Stimulated activated CD4-positive, alpha-beta T cell treated with anti-CD3 and anti-CD28 coated beads, TNF-alpha, amount 100 ng/mL, for 24 hours (primary cell): Measurements from ENCODE around the gene SHISA5.
"Not testable (repeated sequence)": the region's sequence is repeated elsewhere in the genome, so short reads cannot be mapped to it uniquely, and the experiment has no call there.

Experiments
- DNase-seq, 3 experiments: peaks; one replicate each; pipeline ENCODE4 v3.0.0-alpha.2; 2020; ENCODE audit warnings: low read depth in 3 of 3

SHISA5 gene

DNA sequence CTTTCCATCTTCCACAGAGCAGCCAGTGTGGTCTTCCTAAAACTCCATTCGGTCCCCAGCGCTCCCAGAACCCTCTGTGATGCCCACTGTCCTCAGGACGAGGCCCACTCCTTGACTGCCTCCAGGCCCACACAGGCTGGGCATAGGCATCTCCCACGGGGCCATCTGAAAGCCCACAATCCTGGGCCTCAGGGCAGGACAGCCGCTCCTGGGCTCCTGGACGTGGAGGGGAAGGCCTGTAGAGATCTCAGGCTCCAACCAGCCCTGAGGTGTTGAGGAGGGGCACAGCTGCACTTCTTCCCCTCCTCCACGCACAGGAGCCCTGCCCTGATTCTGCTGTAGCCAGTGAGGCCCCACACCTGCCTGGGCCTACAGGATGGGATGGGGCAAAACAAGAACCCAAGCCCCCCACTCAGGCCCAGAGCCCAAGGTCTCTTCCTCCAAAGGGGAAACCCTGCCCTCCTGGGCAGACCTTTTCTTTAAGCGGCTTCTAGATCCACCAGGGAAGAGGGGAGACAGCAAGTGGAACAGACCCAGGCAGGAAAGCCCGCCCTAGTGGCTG lies 25.9 kb downstream of the SHISA5 start:
- DNase-seq = no peak

DNA sequence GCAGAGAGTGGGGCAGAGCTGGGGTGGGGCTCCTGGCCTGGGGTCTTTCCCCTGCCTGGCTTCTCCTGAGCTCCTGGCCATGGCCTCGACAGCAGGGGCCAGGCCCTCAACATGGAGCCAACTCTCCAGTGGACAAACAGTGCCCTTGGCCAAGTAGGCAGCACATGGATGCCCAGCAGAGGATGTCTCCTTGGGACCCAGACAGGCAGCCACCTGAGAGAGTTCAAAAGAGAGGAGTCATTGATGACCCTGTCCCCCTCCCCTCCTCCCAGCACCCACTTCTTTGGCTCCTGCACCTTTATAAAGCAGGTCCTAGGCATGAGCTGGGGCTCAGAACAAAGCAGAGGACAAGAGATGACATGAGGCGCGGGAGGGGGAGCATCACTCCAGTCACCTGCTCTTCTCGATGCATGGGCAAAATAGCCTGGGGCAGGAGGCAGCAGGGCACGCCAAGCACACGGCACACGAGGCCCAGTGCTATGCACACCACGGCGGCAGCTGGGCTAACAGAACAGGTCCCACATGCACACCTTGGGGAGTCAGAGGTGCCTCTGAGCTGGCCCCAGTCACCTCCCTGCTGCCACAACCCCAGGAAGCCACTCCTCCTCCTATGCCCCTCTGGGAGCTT lies 27.4 kb downstream of the SHISA5 start:
- DNase-seq = no peak

DNA sequence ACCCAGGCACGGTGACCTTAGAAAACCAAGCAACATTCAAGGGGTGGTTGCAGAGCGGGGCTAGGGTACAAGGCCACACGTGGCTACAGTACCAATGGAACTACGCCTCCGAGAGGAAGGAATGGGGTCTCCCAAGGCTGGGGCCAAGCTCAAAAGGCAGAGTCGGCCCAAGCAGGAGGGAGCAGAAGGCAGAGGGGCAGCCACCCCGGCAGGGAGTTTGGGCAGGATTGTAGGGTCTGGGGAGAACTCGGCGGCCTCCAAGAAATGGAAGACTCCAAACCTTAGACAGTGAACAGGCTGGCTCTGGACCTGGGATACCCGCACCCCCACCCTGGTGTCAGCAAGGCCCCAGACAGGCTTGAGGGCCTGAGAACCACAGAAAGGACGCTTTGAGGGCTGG lies 28.8 kb downstream of the SHISA5 start:
- DNase-seq = no peak

DNA sequence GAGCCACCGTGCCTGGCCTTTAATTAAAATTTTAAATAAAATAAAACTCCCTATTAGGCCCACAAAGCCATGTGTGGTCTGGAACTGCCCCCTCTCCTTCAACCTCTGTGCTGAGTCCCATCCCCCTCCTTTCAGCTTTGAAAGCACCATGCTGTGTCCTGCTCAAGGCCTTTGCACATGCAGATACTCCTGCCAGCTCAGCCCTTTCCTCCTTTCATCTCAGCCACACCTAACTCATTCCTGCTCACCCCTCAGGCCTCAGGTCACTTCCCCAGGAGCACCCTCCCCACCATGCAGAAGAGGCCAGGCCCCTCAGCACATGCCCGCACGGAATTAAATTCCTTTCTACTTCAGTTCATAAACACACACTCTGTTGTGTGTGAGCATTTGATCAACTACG lies 29.4 kb downstream of the SHISA5 start:
- DNase-seq = no peak

DNA sequence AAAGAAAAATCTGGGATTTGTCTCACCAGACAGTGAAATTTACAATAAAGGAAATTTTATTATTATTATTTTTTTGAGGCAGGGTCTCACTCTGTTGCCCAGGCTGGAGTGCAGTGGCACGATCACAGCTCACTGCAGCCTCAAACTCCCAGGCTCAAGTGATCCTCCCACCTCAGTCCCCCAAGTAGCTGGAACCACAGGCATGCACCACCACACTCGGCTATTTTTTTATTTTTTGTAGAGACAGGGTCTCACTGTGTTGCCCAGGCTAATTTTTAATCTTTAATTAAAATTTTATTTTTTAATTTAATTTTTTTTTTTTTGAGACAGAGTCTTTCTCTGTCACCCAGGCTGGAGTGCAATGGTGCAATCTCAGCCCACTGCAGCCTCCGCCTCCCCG lies 29.9 kb downstream of the SHISA5 start:
- not testable (repeated sequence) for DNase-seq

DNA sequence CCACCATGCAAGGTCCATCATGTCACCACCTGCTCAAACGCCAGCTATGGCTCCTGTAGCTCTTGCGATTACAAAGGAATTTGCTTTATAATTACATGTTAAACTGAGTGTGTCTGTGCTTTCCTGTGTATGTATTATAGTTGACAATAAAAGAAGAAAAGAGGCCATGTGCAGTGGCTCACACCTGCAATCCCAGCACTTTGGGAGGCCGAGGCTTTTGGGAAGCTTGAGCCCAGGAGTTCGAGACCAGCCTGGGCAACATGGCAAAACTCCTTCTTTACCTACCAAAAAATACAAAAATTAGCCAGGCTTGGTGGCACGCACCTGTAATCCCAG lies 30.4 kb downstream of the SHISA5 start:
- DNase-seq = no peak

DNA sequence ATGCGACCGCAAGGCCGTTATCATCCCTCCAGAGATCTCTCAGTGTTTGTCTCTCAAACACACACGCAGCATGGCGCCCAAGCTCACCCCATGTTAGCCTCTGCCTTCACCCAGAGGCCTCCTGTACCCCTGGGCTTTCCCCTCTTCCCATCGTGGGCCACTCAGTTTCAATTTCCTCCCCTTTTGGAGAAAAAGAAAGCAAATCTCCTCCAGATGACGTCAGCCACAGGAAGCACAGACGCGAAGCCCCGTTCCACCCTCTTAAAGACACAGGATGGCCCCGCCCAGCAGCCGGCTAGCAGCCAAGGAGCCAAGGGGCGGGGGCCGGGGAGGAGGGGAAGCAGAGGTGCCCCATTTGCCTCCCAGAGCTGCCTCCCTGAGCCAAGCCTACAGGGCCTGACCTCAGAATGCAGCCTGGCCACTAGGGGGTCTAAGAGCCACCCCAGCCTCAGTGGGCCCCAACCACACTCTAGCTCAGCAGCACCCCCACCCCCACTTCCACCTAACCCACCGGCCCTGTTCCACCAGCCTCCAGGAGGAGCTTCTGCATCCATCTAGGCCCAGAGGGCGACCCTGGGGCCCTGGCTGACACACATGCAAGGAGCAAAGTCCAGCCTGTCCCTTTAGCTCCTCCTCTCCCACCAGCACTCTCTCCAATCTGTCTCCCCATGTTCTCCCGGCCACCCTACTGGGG lies 30.9 kb downstream of the SHISA5 start:
- peak; percentile 89 to 97 (median 91) for DNase-seq

DNA sequence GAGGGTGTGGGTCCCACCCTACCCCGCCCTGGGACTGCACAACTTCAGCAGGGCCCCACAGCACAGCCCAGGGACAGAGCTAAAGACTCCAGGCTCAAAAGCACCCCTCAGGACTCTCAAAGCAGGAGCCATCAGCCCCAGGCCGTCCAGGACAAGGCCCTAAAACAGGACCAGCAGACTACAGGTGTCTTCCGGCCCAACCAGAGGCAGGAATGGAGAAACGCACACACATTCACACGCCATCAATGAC lies 31.4 kb downstream of the SHISA5 start:
- DNase-seq = no peak

DNA sequence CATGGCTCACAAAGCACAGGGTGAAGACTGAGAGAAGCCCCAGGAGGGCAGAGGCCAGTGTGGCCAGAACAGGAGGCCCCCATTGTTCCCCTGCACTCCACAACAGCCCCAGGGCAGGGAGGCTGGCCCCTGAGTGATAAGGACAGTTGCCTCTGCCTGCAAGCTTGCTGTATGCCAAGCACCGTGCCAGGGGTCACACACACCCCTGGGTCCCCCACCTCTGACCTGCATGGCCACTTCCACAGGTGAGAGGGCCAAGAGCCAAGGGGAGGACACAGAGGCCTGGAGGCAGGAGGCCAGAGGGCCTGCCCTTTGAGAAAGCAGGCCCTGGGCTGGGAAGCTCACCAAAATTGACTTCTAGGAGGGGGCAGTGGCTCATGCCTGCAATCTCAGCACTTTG lies 33.7 kb downstream of the SHISA5 start:
- DNase-seq = no peak

DNA sequence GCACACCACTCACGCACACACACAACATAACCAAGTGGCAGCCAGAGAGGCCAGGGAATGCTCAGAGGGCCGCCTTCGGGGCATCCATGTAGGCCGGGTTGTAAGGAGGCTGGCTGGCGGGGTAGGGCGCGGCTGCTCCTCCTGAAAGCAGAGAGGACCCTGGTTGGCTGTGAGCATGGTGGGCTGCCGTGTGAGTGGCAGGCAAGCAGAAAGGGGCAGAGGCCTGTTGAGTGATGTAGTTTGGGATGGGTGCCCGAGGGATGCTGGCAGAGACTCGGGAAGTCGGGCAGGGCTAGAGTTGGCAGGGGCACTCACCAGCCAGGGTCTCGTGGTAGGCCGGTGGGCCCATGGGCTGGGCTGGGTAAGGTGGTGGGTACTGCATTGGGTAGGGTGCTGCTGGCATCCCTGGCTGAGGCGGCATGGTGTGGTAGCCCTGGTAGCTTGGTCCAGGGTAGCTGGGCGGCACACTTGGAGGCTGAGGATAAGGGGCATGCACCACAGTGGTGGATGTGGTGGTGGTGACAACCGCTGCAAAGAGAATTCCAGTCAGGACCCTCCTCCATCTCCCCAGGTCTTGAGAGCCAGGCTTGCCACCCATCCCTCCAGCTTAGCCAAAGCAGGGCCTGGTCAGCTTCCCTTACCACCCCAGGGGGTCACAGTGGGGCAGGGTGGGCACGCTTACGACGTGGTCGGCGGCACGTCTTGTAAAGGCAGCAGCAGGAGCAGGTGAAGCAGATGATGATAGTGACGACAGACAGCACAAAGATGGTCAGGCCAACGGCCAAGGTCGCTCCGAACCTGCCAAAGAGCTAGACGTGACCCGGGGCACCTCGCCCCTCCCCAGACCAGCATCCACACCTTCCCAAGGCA lies 34.7 kb downstream of the SHISA5 start:
- DNase-seq = no peak

DNA sequence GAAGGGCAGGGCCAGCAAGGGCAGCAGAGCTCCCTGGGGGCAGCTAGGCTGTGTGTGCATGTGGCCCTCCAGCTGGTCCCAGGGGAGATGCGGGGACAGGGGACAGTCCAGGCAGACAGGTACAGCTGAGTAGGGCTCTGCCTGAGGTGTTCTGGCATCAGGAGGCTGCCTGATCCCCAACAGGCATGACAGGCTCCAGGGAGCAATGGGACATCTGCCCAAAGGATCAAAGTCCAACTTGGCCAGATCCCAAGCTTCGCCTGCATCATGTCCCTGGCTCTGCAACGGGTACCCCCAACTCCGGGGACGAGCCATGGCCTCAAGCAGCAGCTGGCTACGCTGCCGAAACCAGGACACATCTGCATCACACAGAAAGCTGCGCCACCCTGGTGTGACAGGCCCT lies 35.6 kb downstream of the SHISA5 start:
- DNase-seq = no peak

DNA sequence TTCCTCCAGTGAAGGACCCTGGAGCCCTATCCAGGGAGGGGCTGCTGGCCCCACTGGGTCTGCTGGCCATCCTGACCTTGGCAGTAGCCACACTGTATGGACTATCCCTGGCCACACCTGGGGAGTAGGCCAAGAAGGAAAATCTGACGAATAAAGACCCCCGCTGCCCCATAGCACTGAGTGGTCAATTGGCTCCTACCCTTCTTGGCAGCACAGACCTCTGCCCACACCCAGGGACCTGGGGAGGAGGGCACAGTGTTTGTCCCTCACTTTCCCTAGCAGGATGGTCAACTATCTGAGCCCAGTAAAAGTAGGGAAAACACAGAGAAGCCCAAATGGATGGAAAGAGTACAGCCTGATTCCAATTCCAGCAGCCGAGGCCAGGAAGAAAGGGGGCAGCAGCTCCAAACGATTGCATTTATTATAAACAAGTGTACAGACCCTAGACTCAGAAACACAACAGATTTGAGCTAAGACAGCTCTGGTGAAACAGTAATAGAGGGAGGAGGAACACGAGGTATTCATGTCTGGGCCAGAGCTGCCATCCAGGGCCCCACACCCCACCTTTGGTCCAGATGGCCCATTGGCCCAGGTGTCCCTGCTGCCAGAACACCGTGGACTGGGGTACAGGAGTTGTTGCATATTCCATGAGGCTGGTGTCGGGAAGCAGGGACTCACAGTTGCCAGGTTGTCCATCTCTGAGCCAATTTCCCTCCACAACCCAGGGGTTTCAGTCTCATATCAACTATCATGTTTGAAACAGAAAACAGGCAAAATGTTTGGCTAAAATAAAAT lies 36.3 kb downstream of the SHISA5 start:
- no peak for DNase-seq

DNA sequence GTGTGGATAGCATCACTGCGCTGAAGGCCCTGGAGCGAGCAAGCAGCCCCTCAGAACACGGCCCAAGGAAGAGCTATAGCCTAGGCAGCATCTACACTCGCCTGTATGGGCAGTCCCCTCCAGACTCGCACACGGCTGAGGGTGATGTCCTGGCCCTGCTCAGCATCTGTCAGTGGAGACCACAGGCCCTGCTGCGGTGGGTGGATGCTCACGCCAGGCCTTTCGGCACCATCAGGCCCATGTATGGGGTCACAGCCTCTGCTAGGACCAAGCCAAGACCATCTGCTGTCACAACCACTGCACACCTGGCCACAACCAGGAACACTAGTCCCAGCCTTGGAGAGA lies 36.9 kb downstream of the SHISA5 start:
- DNase-seq = no peak

DNA sequence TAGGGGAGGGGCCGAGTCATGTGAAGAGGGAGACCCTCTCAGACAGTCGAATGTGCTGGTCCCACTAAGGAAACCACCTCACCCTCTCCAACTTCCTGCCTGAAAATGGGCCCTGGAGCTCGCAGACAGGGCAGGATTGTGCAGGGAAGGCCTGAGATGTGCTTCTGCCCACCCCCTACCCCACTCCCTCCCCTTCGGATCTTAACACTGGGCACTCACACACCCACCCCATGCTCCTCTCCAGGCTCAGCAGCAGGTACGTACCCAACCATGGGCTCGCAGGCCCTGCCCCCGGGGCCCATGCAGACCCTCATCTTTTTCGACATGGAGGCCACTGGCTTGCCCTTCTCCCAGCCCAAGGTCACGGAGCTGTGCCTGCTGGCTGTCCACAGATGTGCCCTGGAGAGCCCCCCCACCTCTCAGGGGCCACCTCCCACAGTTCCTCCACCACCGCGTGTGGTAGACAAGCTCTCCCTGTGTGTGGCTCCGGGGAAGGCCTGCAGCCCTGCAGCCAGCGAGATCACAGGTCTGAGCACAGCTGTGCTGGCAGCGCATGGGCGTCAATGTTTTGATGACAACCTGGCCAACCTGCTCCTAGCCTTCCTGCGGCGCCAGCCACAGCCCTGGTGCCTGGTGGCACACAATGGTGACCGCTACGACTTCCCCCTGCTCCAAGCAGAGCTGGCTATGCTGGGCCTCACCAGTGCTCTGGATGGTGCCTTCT lies 37.4 kb downstream of the SHISA5 start:
- DNase-seq = peak in 1 of 3 experiments; percentile 35

DNA sequence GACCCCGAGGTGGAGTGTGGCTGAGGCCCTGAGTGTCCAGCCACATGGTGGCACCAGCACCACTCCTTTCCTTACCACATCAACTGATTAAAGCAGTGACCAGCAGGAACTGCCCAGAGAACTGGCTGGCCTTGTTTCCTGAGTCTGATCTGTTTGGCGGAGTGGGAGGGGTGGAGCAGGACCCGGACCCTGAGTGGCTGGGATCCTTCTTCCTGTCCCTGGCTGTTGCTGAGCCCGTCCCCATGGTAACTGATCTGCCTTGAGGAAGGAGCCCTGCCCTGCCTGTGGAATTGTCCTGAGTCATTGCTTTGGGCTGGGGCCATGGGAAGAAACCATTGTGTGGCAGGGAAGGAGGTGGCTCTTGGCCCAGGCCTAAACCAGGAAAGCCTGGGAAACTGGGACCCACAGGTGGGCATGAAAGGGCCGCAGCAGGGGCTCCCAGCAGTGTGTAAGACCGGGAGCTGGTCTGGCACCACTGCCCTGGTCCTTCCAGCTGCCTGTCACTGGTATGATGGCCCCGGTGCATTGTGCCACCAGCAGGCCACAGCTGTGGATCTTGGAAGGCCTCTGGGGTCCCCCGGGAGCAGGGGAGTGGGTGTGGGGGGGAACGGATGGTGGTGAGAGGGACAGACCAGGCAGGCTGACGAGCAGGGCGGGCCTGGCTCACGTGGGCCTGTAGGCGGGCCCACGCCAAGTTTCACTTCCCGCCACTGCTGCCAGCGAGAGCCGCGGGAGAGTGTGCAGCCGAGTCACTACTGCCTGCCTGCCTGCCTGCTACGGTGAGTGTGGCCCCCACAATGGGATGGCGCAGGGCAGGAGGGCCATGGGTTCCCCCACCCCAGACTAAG lies 38.2 kb downstream of the SHISA5 start:
- peak; percentile 58 to 83 (median 66) for DNase-seq

DNA sequence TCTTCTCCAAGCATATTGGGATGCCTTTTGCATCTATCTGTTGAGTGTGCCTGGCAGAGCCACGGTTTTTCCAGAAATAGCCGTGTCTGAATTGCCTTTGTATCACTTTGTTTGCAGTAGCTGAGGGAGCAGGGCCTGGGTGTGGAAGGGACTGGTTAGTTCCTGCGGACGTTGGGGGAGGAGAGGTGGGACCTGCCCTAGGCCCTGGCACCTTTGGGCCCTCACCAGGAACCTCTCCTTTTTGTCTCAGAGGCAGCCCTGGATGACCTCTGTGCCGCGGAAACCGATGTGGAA lies 38.8 kb downstream of the SHISA5 start:
- DNase-seq = no peak

DNA sequence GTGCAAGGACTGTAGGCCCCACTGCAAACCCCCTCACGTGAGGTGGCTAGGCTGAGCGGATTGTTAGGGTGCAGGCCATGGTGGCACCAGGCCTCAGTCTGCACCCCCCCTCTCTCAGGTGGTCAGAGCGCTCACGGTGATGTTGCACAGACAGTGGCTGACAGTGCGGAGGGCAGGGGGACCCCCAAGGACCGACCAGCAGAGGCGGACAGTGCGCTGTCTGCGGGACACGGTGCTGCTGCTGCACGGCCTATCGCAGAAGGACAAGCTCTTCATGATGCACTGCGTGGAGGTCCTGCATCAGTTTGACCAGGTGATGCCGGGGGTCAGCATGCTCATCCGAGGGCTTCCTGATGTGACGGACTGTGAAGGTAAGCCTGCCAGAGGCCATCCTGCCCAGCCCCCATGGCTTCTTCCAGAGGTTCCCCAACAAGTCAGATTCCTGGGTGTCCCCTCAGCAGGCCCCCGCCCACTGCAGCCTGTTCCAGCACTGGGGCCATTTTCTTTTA lies 39.2 kb downstream of the SHISA5 start:
- DNase-seq = no peak

DNA sequence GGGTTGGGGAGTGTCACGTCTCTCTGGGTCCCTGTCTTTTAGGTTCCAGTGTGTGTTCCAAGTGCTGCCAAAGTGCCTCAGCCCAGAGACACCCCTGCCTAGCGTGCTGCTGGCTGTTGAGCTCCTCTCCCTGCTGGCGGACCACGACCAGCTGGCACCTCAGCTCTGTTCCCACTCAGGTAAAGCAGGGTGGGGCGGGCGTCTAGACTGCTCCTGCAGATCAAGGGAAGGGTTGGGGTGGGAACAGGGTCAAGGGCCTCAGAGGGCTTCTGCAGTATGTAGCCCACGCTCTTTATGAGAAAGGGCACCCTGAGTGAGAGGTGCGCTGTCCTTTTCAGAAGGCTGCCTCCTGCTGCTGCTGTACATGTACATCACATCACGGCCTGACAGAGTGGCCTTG lies 40.3 kb downstream of the SHISA5 start:
- no peak for DNase-seq

DNA sequence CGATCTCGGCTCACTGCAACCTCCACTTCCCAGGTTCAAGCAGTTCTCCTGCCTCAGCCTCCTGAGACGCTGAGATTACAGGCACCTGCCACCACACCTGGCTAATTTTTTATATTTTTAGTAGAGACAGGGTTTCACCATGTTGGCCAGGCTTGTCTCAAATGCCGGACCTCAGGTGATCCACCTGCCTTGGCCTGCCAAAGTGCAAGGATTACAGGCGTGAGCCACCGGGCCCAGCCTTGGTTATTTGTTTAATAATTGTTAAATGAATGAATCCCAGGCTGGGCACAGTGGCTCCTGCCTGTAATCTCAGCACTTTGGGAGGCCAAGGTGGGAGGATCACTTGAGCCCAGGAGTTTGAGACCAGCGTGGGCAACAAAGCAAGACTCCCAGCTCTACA lies 42.2 kb downstream of the SHISA5 start:
- DNase-seq = not testable (repeated sequence)

DNA sequence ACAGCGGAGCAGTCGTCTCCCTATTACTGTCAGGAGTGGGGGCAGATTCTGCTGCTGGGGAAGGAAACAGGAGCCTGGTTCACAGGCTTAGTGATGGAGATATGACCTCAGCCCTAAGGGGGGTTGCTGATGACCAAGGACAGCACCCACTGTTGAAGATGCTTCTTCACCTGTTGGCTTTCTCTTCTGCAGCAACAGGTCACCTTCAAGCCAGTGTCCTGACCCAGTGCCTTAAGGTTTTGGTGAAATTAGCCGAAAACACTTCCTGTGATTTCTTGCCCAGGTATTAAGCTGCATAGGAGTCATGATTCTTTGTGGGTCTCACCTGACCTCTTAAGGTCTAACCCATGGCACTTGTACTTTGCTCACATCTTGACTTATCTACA lies 43.5 kb downstream of the SHISA5 start:
- no peak for DNase-seq
